ENCODE results near the gene UGT1A9.

Gene UGT1A9

DNA sequence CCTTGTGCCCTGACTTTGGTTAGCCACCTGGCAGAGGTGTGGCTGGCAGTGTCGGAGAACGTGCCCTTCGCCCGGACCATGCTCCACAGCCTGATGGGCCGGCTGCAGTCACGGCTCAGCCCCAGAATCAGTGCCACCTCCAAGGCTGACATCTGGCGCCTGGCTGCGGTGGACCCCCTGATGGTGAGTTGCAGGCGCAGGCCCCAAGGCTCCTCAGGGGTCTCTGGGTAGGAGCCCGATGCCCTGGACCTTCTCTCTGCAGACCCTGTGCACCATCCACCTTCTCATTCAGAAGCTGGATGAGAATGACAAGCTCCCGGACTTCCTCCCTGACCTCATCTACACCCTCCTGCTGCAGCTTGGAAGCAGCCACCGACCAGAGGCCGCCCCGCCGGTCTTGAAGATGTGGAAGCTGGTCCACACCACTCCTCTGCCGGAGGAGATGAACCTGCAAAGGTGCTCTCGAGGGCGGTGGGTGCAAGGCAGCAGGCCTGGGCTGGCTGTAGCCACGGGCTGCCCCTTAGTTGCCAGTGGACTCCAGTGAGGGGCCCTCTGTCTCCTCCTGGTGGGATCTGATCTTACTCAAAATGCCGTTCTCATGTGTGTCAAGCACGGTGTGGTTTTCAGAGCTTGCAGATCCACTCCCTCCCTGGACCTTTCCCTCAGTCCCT, 150.5 kb downstream of the UGT1A9 start:
- no peak overlapping the region for H3K27ac Mint-ChIP-seq (ENCODE audit: low read depth)
- H3K4me3 Mint-ChIP-seq, result no peak overlapping the region
- H3K4me1 Mint-ChIP-seq, result no peaks in the 10 kb centered on the region
- H3K9me3 Mint-ChIP-seq, result no peaks in the 10 kb centered on the region
- H3K27me3 Mint-ChIP-seq, result peaks cover 66% of the 10 kb centered on the region
- no peaks in the 10 kb centered on the region for H3K36me3 Mint-ChIP-seq (ENCODE audit: insufficient read depth)
- ATAC-seq (replicated peaks; ENCODE audit: extremely low read depth, poor library complexity, severe bottlenecking) (no peak), DNase-seq (ENCODE audit: low spot score in 2 of 2) (no peak)
